ENCODE measurements around the gene TUFM.
"Not testable (repeated sequence)": the region's sequence is repeated elsewhere in the genome, so short reads cannot be mapped to it uniquely, and the experiment has no call there.

Gene TUFM

DNA sequence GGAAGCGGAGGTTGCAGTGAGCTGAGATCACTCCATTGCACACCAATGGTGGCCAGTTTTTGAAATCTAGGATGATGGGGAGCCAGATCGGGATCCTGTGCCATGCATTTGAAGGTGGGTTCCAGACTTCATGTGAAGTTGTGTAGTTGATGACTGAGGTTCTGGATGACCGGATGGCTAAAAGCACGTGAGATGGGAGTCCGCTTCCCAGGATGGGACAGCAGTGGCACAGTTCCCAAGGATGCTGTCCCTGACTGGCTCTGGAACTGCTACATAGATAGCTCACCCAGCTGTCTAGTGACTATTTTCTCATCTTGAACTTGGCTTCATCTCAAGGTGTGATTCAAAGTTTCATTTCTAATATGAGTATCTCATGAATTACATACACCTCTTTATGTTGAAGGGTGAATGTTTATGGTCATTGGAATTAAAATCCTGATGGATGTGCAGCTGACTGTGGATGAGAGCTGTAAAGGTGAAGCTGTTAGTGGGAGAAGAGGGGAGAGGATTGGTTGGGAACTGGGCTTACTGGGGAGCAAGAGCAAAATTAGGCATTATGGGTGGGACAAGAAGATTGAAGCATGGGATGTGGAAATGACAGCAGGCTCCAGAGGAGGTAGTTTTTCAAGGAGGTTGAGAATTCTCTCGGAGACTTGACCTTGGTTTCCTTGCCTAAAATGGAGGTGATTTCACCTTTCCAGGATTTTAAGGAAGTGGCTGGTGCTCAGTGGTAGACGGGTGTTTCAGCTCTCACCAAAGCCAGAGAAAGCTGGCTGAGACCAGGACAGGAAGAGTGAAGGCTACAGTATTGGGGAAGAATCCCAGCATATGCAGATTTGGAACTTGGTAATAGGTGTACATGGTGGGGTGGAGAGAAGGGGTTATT, 8.2 kb downstream of the TUFM start:
- no peak for DNase-seq

GRCh38 chr16:28836761-28837064, 9.4 kb downstream of the TUFM start:
- DNase-seq = no peak

DNA sequence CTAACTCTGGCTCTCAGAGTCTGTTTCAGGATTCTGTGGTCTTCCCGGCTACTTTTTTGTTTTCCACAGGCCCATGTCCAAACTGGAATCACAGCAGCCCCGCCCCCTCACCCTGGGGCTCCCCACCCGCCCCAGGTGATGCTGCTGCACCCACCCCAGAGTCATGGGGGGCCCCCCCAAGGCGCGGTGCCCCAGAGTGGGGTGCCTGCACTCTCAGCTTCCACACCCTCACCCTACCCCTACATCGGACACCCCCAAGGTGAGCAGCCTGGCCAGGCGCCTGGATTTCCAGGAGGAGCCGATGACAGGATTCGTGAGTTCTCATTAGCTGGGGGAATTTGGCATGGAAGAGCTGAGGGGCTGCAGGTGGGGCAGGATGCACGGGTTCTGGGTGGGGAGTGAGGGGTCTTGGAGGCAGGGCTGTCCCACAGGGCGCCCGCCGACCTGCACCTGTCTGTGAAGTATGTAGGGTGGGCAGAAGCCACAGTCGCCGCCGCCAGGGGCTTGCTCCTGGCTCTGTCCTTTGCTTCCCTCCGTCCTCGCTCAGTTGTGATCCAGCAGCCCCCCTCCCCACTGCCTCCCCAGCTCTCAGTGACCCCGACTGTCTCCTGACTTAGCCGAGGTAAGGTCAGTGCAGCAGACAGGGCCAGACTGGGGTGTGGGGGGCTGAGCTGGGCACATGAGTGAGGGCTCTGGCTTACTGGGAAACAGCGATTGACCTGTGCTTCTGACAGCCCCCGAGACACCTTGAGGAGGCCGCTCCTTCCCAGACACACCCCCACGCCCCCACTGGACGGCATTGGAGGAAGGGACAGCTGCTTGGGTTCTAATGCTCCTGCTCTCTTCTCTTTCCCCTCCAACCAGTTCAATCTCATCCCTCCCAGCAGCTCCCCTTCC, 10.0 kb downstream of the TUFM start:
- DNase-seq = no peak

DNA sequence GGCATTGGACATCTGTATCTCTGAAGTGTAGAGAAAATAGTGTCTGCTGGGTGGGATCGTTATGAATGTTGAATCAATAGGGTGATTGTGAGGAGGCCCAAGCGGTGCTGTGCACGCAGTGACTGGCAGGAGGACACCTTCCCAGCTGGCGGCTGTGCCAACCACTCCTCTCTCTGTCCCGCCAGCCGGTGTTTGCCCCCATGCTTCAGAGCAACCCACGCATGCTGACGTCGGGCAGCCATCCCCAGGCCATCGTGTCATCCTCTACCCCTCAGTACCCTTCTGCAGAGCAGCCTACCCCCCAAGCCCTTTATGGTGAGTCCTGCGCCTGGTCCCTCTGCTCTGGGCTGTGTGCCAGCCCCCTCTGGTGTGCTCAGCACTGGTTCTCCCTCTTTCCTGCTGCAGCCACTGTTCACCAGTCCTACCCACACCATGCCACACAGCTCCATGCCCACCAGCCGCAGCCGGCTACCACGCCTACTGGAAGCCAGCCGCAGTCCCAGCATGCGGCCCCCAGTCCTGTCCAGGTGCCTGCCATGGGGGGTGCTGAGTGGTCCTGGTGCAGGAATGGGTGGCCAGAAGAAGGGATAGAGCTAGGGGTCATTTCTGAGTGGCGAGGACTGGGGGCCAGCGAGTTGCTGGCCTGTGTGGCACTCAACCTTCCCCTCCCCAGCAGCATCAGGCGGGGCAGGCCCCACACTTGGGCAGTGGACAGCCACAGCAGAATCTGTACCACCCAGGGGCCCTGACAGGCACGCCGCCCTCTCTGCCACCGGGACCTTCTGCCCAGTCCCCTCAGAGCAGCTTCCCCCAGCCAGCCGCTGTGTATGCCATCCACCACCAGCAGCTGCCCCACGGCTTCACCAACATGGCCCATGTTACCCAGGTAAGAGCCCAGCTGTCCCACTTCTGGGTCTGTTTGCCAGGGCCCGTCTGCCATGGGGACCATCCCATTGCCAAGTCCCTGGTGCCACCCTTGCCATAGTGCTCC, 11.0 kb downstream of the TUFM start:
- DNase-seq = no peak

DNA sequence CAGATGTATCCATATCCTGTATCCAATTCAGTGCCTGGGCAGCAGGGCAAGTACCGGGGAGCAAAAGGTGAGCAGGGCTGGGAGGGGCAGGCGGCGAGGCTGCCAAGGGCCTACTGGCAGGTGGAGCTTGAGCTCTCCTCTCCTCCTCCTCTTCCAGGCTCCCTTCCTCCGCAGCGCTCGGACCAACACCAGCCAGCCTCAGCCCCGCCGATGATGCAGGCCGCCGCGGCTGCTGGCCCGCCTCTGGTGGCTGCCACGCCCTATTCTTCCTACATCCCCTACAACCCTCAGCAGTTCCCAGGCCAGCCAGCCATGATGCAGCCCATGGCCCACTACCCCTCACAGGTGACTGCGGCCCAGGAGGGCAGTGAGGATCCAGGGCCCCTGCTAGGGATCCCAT, 11.8 kb downstream of the TUFM start:
- no peak for DNase-seq

GRCh38 chr16:28830531-28830930, 15.6 kb downstream of the TUFM start:
- DNase-seq = no peak

DNA sequence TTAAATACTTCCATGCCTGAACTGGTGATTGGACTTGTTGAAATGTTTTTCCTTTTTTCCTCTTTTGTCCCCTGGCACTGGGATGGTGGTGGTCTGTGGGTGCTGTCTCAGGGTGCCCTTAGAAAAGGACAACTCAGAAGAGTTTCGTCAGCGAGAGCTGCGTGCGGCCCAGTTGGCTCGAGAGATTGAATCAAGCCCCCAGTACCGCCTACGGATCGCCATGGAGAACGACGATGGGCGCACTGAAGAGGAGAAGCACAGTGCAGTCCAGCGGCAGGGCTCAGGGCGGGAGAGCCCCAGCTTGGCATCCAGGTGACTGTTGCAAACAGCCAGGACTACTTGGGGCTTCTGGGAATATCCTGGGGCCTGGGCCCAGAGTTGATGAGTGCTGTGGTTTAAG, 16.4 kb downstream of the TUFM start:
- no peak for DNase-seq

DNA sequence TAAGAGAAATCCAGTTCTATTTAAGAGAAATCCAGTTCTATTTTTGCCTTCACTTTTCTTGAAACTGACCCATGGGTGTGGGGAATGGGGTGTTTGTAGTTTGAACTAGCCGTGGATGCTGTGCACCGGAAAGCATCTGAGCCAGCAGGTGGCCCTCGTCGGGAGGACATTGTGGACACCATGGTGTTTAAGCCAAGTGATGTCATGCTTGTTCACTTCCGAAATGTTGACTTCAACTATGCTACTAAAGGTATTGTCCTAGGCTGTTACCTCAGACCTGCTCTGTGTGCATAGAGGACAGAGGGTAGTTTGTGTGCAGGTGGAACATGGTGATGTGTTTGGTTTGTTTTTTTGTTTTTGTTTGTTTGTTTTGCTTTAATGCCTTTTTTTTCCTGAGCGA, 20.0 kb downstream of the TUFM start:
- DNase-seq = no peak

DNA sequence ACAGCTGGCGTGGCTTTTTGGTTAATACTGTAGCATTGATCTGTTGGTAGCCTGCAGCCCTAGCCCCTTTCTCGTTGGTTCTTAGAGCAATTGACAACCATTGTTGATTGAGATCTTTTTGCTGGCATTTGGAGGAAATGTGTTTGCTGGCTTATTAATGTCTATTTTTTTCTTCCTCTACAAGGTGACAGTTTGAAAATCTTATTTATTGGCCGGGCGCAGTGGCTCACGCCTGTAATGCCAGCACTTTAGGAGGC, 21.5 kb downstream of the TUFM start:
- no peak for DNase-seq

GRCh38 chr16:28823873-28824716, 22.1 kb downstream of the TUFM start:
- DNase-seq = peak; percentile 96

GRCh38 chr16:28823291-28823872, 22.8 kb downstream of the TUFM start:
- no peak for DNase-seq

DNA sequence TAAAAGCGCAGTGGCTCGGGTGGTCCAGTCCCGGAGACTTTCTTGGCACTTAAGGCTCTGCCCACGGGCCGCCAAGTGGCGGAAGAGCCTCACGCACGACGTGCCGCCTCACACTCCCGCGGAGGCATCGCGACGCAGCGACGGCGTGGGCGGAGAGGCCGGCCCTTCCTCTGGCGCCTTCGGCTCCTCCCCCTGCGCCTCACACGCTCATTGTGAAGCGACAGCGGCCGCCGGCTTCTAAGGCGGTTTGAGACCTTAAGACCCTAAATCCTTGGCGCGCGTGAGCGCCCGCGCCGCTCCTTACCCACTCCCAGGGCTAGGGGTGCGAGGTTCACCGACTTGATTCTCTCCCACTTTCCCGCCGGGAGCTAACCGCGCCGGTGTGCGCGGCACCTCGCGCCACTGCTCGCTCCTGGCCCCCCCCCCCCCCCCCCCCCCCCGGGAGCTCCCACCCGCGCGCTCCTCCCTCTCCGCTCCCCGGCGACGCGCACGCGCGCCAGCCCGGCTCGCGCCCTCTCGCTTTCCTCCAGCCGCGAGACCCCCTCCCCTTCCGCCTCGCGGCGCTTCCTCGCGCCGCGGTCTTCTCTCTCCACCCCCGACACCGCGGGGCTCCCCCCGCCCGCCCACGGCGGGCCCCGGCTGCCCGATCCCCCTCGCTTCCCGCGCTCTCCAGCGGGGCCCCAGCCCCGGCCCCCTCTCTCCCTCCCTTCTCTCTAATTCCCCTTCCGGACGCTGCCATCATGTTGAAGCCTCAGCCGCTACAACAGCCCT, 23.4 kb downstream of the TUFM start, which contains the start of gene ATXN2L:
TSS of gene ATXN2L (plus strand) at position 480 of the 771 bp plus-strand sequence. CDS start at position 741, 261 bp downstream.
- DNase-seq = peak; percentile 92

GRCh38 chr16:28821874-28822519, 24.2 kb downstream of the TUFM start:
- DNase-seq = no peak

DNA sequence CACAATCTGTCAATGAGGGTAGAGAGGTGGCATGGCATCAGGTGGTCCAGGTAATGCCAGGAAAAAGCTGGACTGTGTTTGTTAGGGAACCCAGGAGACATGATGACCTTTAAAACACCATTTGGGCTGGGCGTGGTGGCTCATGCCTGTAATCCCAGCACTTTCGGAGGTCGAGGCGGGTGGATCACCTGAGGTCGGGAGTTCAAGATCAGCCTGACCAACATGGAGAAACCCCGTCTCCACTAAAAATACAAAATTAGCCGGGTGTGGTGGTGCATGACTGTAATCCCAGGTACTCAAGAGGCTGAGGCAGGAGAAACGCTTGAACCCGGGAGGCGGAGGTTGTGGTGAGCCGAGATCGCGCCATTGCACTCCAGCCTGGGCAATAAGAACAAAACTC, 25.6 kb downstream of the TUFM start:
- not testable (repeated sequence) for DNase-seq

DNA sequence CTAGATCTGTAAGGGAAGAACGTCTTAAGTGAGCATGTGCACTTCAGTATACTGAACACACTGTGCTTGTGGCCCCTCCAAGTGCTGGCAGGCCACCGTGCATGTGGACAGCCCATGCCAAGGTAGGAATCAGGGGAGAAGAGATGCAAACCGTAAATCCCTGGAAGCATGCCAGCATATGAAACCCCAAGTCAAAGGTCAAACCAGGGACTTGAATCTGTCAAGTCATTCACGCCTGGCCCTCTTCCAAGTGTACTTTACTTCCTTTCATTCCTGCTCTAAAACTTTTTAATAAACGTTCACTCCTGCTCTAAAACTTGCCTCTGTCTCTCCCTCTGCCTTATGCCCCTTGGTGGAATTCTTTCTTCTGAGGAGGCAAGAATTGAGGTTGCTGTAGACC, 26.1 kb downstream of the TUFM start:
- DNase-seq = peak; percentile 7

DNA sequence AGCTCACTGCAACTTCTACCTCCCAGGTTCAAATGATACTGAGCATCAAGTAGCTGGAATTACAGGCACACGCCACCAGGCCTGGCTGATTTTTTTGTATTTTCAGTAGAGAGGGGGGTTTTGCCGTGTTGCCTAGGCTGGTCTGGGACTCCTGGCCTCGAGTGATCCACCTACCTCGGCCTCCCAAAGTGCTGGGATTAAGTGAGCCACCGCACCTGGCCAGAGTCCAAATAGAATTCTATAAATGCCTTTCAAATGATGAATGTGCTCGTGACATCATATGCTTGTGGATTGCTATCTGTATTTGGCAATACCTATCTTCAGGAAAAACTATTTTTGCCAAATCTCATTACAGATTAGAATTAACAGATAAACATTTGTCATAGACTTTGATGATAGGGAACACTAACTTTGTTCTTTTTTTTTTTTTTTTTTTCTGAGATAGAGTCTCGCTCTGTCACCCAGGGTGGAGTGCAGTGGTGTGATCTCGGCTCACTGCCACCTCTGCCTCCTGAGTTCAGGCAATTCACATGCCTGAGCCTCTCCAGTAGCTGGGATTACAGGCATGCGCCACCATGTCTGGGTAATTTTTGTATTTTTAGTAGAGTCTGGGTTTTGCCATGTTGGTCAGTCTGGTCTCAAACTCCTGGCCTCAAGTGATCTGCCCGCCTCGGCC, 38.6 kb downstream of the TUFM start:
- DNase-seq = not testable (repeated sequence)

DNA sequence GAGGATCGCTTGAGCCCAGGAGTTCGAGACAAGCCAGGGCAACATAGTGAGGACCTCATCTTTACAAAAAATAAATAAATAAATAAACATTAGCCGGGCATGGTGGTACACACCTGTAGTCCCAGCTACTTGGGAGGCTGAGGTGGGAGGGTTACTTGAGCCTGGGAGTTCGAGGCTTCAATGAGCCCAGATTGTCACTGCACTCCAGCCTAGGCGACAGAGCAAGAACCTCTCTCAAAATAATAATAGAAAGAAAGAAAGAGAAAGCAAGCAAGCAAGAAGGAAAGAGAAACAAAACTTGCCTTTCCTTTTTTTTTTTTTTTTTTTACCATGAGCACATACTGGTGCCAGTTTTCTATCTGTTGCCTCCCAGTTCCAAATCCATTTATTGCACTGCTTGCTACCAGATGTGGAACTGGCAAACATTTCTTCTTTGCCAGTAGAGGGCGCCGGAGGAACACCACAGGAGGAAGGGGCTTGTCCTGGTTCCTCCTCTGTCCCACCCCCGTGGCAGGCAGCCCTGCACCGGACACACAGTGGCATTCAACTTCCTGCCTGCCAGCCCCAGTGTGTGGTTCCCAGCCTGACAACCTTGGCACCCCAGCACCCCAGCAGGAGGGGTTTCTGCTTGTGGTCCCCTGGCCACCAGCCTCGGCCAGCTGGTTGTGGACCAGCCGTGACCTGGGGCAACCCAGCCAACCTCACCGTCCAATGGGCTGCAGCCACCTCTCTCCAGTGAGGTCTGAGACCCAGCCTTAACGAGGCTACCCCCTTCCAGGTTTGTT, 43.7 kb downstream of the TUFM start:
- DNase-seq = peak; percentile 71
